Medulla oblongata (tissue), 1 donor: ENCODE data around the gene RGS7.
"Not testable (repeated sequence)": the region's sequence is repeated elsewhere in the genome, so short reads cannot be mapped to it uniquely, and the experiment has no call there.

Experiments
- DNase-seq: peaks from one replicate; pipeline ENCODE4 v3.0.0-alpha.2; 2015; ENCODE audit errors: extremely low spot score

The RGS7 gene

DNA sequence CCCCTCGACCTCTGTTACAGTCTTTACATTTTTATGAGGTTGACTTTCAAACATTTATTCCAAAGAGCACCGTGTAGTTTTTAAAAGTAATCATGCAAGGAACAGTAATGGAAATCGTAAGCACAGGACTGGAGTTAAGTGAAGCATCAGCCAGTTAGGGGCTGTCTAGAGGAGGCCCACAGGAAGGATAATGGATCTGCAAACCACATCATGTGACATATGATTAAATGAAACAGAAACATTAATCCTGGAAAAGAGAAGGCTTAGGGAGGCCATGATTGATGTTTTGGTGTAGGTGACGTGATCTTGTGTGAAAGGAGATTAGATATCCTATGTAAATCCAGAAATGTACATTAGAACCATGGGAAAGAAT lies 25.0 kb downstream of the RGS7 start:
- DNase-seq: no peak

- no peak for DNase-seq
Measured at GRCh38 chr1:241331328-241332036, 25.5 kb downstream of the RGS7 start.

DNA sequence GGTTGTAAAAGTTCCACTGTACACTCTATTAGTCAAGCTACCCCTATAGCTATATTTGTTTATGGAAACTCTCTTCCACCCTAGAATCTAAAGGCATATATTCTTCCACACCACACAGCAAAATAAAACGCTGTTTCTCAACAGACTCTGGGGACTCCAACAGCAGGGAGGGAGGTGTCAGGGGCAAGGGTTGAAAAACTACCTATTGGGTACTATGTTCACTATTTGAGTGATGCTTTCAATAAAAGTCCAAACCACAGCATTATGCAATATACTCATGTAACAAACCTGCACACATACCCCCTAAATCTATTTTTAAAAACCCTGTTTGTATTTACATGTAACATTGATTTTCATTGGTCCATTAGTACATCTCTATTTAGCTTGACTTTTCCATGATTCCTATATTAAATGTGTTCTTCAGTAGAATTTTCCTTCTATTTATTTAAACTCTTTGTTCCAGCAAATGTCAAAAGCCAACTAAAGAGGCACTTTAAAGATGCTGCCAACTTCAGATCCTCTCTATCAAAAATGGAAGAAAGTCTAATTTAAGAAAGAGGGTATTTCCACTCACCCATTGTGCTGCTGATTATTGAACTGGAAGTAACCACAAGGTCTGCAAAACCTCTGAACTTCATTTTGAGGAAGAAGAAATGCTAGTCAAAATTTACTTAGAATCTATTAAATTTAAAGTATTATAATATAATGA lies 26.2 kb downstream of the RGS7 start:
- DNase-seq: no peak

DNA sequence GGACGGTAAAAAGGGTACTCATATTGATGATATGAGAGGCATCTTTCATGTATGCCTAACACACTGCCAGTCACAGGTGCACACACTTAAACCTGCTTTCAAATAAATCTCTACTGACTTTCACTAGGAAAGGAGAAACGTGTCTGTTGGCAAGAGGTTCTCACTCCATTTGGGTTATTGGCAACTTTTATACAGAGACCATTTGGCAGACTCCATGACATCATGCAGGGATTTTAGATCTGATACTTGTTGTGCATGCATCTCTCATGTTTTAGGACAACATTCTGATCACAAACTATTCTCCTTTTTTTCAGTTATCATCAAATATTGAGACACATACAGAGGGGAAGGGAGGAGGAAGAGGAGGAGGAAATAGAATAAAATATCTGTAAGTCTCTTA lies 31.5 kb downstream of the RGS7 start:
- no peak for DNase-seq

- no peak for DNase-seq
Measured at GRCh38 chr1:241323514-241324195, 33.4 kb downstream of the RGS7 start.

- DNase-seq: no peak
Measured at GRCh38 chr1:241317676-241318075, 39.3 kb downstream of the RGS7 start.

GRCh38 chr1:241316372-241316771 lies 40.6 kb downstream of the RGS7 start:
- no peak for DNase-seq

DNA sequence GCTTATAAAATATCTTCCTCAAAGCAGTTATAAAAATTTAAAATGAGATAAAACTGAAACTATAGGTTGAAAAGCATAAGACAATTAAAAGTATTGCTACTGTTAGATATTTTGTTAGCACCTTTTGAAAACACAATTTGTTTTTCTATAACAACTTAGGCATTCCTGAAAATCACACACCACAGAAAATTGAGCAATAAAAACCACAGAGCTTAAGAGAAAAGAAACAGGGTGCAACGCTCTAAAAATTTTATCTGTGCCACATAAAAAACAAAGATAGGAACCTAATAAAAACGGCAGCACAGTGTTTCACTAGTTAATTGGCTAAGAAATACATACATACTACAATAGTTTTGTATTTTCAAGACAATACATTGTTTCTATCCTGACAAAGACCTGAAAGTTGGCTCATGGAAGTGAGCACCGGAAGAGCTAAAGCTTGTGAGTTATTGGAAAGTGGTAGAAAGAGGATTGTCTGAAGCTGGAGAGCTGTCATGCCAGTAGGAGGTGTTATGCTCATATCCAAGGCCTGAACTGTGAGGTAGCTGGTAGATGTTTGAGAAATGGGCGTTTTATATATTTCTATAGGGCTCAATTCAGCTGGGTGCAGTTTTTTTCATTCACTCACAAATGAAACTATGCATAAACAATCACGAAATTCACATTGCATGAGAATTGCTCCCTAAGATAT lies 45.8 kb downstream of the RGS7 start:
- no peak for DNase-seq

- no peak for DNase-seq
Measured at GRCh38 chr1:241310451-241310850, 46.6 kb downstream of the RGS7 start.

DNA sequence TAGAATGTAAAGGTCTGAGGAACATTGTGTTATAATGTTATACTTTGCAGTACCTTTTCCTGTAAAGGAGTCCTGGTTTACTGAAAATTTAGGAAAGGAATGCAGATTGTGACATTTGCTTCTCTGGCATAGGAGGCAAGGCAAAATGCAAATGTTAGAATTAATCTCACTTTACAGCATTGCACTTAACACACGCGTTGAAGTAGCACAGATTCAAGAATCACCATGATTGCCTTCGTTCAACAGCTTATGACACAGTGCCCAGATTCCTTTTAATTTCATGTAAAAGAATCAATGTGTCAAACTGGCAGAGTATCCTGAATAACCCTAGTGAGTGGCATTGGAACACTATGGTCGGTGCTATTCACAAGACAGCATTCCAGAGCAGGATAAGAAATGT lies 47.4 kb downstream of the RGS7 start:
- DNase-seq: no peak

GRCh38 chr1:241308471-241308870 lies 48.5 kb downstream of the RGS7 start:
- no peak for DNase-seq

- DNase-seq: peak; percentile 32
Measured at GRCh38 chr1:241308011-241308410, 49.0 kb downstream of the RGS7 start.

GRCh38 chr1:241306125-241306790 lies 50.7 kb downstream of the RGS7 start:
- no peak for DNase-seq

DNA sequence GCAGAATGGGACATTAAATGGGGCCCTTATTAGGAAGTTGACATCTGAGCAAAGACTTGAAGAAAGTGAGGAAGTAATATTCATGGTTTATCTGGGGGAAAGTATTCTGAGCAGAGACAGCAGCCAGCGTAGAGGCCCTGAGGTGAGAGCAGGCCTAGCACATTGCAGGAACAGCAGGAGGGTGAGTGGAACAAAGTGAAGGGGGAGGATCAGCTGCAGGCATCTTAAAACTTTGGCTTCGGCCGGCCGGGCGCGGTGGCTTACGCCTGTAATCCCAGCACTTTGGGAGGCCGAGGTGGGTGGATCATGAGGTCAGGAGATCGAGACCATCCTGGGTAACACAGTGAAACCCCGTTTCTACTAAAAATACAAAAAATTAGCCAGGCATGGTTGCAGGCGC lies 55.0 kb downstream of the RGS7 start:
- not testable (repeated sequence) for DNase-seq

DNA sequence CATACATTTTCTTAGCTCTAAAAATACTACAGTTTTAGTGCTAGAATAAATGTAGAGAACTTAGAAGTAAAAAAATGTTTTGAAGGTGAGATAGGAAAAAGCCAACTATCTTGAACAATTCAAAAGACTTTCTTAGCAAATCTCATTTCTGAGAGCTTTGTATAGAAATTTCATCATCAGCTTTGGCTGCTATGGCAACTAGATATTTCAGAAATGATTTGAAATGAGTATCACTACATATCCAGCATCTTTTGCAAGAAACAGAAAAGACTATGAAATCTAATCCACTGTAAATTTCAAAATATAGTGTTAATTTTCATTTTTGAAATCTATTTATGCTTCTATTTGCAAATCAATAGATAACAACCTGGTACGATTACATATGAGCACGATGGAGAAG lies 57.7 kb downstream of the RGS7 start:
- no peak for DNase-seq

DNA sequence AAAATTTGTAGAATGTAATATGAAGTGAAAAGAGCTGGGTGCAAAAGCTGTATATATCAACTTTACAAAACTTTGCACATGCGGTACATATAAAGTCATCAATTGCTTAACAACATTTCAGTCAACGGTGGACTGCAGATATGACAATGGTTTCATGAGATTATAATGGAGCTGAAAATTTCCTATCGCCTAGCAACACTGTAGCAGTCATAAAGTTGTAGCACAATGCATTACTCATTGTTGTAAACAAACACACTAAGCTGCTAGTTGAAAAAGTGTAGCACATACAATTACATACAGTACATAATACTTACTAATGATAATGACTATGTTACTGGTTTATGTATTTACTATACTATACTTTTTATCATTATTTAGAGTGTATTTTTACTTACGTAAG lies 64.0 kb downstream of the RGS7 start:
- DNase-seq: no peak

DNA sequence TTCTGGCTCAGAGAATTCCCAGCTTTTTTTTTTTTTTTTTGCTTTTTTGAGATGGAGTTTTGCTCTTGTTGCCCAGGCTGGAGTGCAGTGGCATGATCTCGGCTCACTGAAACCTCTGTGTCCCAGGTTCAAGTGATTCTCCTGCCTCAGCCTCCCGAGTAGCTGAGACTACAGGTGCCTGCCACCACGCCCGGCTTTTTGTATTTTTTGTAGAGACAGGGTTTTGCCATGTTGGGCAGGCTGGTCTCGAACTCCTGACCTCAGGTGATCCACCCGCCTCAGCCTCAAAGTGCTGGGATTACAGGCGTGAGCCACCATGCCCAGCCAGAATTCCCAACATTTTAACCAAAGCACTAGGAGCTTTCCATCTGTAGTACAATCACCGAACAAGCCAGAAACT lies 65.5 kb downstream of the RGS7 start:
- DNase-seq: not testable (repeated sequence)

DNA sequence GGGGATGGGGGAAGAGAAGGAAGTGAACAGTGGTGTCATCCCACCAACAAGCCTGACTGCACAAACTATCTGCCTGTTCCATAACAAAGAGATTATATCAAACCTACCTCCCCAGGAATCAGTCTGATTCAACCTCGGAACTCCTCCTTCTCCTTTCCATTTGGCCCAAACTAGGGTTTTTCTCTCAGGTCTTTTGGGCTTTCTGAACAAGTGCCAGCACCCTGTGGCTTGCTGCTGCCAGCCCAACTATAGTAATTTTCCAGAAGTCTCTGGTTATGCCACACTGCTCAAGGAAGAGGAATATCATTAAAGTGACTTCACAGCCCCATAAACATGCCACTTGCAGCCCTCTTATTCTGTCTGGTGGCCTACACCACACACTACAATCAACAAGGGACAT lies 70.5 kb downstream of the RGS7 start:
- no peak for DNase-seq

- no peak for DNase-seq
Measured at GRCh38 chr1:241276391-241276790, 80.6 kb downstream of the RGS7 start.

DNA sequence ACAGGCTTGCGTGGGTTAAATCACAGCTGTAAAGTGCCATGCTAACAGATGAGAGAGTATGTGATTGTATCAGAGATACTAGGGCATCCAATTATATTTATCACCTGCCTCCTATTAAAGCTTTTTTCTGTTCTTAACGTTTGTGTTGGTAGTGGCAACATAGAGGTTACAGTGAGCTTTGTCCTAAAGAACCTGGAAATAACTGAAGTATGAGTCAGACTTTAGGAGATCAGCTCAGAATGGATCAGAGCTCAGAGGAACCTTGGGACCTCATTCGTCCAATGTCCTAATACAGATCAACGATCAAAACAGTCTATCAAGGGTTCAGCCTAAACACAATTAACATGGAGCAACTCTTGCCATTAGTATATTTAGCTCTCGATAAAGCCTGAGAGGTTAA lies 81.0 kb downstream of the RGS7 start:
- DNase-seq: no peak

GRCh38 chr1:241275226-241275625 lies 81.8 kb downstream of the RGS7 start:
- no peak for DNase-seq

DNA sequence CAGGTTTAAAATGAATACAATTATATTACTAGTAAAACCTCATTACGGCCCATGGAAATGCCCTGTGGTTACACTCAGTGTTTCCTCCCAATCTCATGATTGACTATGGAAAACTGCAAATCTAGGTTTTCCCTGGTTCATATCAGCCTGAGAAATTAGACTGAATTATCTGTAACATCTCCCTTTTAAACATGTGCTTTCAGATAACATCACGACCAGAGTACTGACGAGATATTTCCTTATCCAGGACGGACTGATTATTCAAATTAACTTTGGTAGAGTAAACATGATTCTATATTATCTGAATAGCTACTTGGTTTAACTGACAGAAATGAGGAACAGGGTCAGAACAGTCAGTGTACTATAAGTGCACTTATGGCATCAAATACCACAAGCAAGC lies 82.3 kb downstream of the RGS7 start:
- no peak for DNase-seq
